Peyer's patch (tissue), 4 donors: ENCODE results near the gene GNAI3.

Experiments used
- POLR2A ChIP-seq, 2 donors: fragments of 450-650 bp; IDR thresholded peaks; one replicate each; pipeline ENCODE4 v1.5.1; 2017; ENCODE audit warnings: antibody characterized with exemption in 2 of 2, mild to moderate bottlenecking in 2 of 2, moderate library complexity in 2 of 2
- TF ChIP-seq, protein P1 (sequence below), 6 experiments: fragments of 450-650 bp in 4 of 6; fragments of 200-600 bp in 2 of 6; sonication (generic) in 1 of 6; IDR thresholded peaks; one replicate each; pipeline ENCODE4 v1.5.1; 2017 to 2019; ENCODE audit warnings: antibody characterized with exemption in 6 of 6, mild to moderate bottlenecking in 3 of 6, moderate library complexity in 1 of 6

DNA sequence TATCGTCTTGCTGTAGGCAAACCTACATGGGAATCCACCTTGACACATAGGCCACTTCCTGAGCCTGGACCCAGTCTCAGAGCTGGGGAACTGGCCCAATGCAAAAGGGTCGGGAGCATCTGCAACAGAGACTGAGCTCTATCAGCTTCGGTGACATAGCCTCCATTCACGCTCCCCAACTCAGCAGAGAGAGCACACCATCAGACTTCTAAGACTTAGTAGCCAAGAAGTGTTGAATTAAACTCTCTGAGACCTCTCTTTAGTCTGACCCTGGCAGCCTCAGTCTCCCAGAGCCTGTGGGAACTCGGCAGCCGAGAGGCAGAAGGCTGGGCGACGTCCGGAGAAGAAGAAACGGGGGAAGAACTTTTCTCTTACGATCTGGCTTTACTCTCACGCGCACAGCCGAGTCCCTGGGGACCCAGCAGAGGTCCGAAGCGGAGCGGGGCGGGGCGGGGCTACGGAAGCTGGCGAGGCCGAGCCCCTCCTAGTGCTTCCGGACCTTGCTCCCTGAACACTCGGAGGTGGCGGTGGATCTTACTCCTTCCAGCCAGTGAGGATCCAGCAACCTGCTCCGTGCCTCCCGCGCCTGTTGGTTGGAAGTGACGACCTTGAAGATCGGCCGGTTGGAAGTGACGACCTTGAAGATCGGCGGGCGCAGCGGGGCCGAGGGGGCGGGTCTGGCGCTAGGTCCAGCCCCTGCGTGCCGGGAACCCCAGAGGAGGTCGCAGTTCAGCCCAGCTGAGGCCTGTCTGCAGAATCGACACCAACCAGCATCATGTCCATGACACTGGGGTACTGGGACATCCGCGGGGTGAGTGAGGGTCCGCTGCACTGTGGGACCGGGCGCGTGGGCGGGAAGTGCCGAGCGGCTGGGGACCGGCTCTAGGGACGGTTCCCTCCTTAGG is 107.5 kb downstream of the GNAI3 start, which contains the start of gene GSTM4:
- TF ChIP-seq, protein P1, sequence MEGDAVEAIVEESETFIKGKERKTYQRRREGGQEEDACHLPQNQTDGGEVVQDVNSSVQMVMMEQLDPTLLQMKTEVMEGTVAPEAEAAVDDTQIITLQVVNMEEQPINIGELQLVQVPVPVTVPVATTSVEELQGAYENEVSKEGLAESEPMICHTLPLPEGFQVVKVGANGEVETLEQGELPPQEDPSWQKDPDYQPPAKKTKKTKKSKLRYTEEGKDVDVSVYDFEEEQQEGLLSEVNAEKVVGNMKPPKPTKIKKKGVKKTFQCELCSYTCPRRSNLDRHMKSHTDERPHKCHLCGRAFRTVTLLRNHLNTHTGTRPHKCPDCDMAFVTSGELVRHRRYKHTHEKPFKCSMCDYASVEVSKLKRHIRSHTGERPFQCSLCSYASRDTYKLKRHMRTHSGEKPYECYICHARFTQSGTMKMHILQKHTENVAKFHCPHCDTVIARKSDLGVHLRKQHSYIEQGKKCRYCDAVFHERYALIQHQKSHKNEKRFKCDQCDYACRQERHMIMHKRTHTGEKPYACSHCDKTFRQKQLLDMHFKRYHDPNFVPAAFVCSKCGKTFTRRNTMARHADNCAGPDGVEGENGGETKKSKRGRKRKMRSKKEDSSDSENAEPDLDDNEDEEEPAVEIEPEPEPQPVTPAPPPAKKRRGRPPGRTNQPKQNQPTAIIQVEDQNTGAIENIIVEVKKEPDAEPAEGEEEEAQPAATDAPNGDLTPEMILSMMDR (IDR thresholded peaks at IDR 0.05) = peak in 1 of 6 experiments; percentile 32
- TF ChIP-seq POLR2A (IDR thresholded peaks at IDR 0.05) = peak; percentile 65 to 77
